Liver (tissue), 9 donors: Measurements from ENCODE around the gene CSE1L. TPM values are rescaled to one million over a fixed set of nuclear protein-coding genes. Genes with fewer than 3 reads are reported as not detected.

ENCODE experiments used
- DNase-seq: peaks from one replicate; pipeline ENCODE4 v3.0.0-alpha.2; 2017; ENCODE audit warnings: low spot score
- H3K27ac ChIP-seq, 2 donors: one replicate each; pipeline ENCODE4 v1.7.0; 2013; ENCODE audit warnings: inconsistent platforms in 2 of 2, low read length in 2 of 2, control low read depth in 1 of 2, low read depth in 1 of 2, mild to moderate bottlenecking in 1 of 2
- H3K27me3 ChIP-seq, 4 donors: one replicate each; pipeline versions ENCODE4 v1.6.1 to v1.7.0; 2013; ENCODE audit warnings: low read length in 3 of 4, inconsistent platforms in 1 of 4, mild to moderate bottlenecking in 1 of 4, moderate library complexity in 1 of 4; ENCODE audit not compliant: control insufficient read depth in 4 of 4, insufficient read depth in 4 of 4
- H3K36me3 ChIP-seq, 4 donors: one replicate each; pipeline versions ENCODE4 v1.6.1 to v1.7.0; 2013; ENCODE audit warnings: low read length in 3 of 4, mild to moderate bottlenecking in 3 of 4, low read depth in 1 of 4, moderate library complexity in 1 of 4; ENCODE audit not compliant: control insufficient read depth in 4 of 4, insufficient read depth in 3 of 4
- H3K4me1 ChIP-seq, 4 donors: one replicate each; pipeline versions ENCODE4 v1.6.1 to v1.7.0; 2013; ENCODE audit warnings: low read length in 3 of 4, mild to moderate bottlenecking in 3 of 4, moderate library complexity in 1 of 4; ENCODE audit not compliant: control insufficient read depth in 4 of 4, insufficient read depth in 4 of 4
- H3K4me3 ChIP-seq, 3 donors: one replicate each; pipeline versions ENCODE4 v1.6.1 to v1.7.0; 2013; ENCODE audit warnings: low read length in 3 of 3, control low read depth in 1 of 3, low read depth in 1 of 3, mild to moderate bottlenecking in 1 of 3
- H3K9ac ChIP-seq, 2 donors: one replicate each; pipeline ENCODE4 v1.7.0; 2013; ENCODE audit warnings: low read length in 2 of 2, mild to moderate bottlenecking in 2 of 2, moderate library complexity in 2 of 2, control low read depth in 1 of 2, low read depth in 1 of 2
- H3K9me3 ChIP-seq, 4 donors: one replicate each; pipeline versions ENCODE4 v1.6.1 to v1.7.0; 2013; ENCODE audit warnings: low read length in 3 of 4; ENCODE audit not compliant: control insufficient read depth in 4 of 4
- ATF3 ChIP-seq: IDR thresholded peaks from 2 replicates; pipeline ENCODE4 v1.6.1; 2016; ENCODE audit warnings: antibody characterized with exemption
- EGR1 ChIP-seq, 2 donors: IDR thresholded peaks; 2 replicates each; pipeline ENCODE4 v1.6.1; 2016 to 2018; ENCODE audit warnings: antibody characterized with exemption in 2 of 2, low read depth in 2 of 2
- FOXA1 ChIP-seq: IDR thresholded peaks from 2 replicates; pipeline ENCODE4 v1.6.1; 2016; ENCODE audit warnings: antibody characterized with exemption
- FOXA2 ChIP-seq: IDR thresholded peaks from 2 replicates; pipeline ENCODE4 v1.6.1; 2016; ENCODE audit warnings: antibody characterized with exemption
- GABPA ChIP-seq, 2 donors: IDR thresholded peaks in 1 of 2; conservative IDR thresholded peaks in 1 of 2; 2 replicates each; pipeline ENCODE4 v1.6.1; 2016; ENCODE audit warnings: antibody characterized with exemption in 2 of 2, mild to moderate bottlenecking in 1 of 2, moderate library complexity in 1 of 2
- HNF4A ChIP-seq, 2 donors: conservative IDR thresholded peaks; 2 replicates each; pipeline ENCODE4 v1.6.1; 2016; ENCODE audit warnings: antibody characterized with exemption in 2 of 2, mild to moderate bottlenecking in 2 of 2
- HNF4G ChIP-seq: IDR thresholded peaks from 2 replicates; pipeline ENCODE4 v1.6.1; 2016; ENCODE audit warnings: antibody characterized with exemption
- JUND ChIP-seq, 2 donors: IDR thresholded peaks; 2 replicates each; pipeline ENCODE4 v1.6.1; 2016; ENCODE audit warnings: antibody characterized with exemption in 2 of 2
- MAX ChIP-seq: IDR thresholded peaks from 2 replicates; pipeline ENCODE4 v1.6.1; 2016; ENCODE audit warnings: antibody characterized with exemption
- NR2F2 ChIP-seq: IDR thresholded peaks from 2 replicates; pipeline ENCODE4 v1.6.1; 2016; ENCODE audit warnings: antibody characterized with exemption
- RAD21 ChIP-seq, 2 donors: IDR thresholded peaks; 2 replicates each; pipeline ENCODE4 v1.6.1; 2016; ENCODE audit warnings: antibody characterized with exemption in 2 of 2, mild to moderate bottlenecking in 2 of 2
- RXRA ChIP-seq, 2 donors: IDR thresholded peaks; 2 replicates each; pipeline ENCODE4 v1.6.1; 2017 to 2018; ENCODE audit warnings: antibody characterized with exemption in 2 of 2, mild to moderate bottlenecking in 1 of 2
- SP1 ChIP-seq: IDR thresholded peaks from 2 replicates; pipeline ENCODE4 v1.6.1; 2018; ENCODE audit warnings: antibody characterized with exemption, mild to moderate bottlenecking
- TAF1 ChIP-seq: conservative IDR thresholded peaks from 2 replicates; pipeline ENCODE4 v1.6.1; 2016; ENCODE audit warnings: antibody characterized with exemption, mild to moderate bottlenecking
- YY1 ChIP-seq: IDR thresholded peaks from 2 replicates; pipeline ENCODE4 v1.6.1; 2016; ENCODE audit warnings: antibody characterized with exemption, mild to moderate bottlenecking
- ZBTB33 ChIP-seq: IDR thresholded peaks from 2 replicates; pipeline ENCODE4 v1.6.1; 2016; ENCODE audit warnings: antibody characterized with exemption
- WGBS: extraction: QIAGEN DNeasy Blood & Tissue Kit; methylation state at CpG from one replicate; pipeline ENCODE4 v1.1.7; 2013; 5-methylcytosine and 5-hydroxymethylcytosine counted together
- polyA plus RNA-seq, 2 donors: library from polyadenylated mRNA; stranded (reverse) in 1 of 2; unstranded in 1 of 2; fragments of 200-250 nt in 1 of 2; fragments of >200 nt in 1 of 2; fragmentation: Nextera tagmentation in 1 of 2; extraction: Ambion mirVana in 1 of 2; gene quantifications; one replicate each; pipeline versions ENCODE4 v1.2.1 to v1.2.3, GENCODE V29; 2013 to 2015
- total RNA-seq, 2 donors: library from RNA; depleted of rRNA; stranded (reverse); fragments of >200 nt; gene quantifications; one replicate each; pipeline ENCODE4 v1.2.3, GENCODE V29; 2014
- TF ChIP-seq, protein P1 (sequence below): fragments of 150-350 bp; IDR thresholded peaks from 2 replicates; pipeline ENCODE4 v1.5.1; 2017; ENCODE audit warnings: improper control_type of control experiment, low read depth, low read length; ENCODE audit not compliant: missing input control
- TF ChIP-seq, protein P2 (sequence below): IDR thresholded peaks from 2 replicates; pipeline ENCODE4 v1.6.1; 2016; ENCODE audit warnings: antibody characterized with exemption, mild to moderate bottlenecking
- donor health status: healthy.
- donor health status: healthy.
- donor health status: healthy.
- donor health status: healthy.
- donor health status: healthy.

CSE1L gene
- total and polyA plus RNA-seq, 4 donors: 13.1 to 48.8 (median 19.3) TPM

DNA sequence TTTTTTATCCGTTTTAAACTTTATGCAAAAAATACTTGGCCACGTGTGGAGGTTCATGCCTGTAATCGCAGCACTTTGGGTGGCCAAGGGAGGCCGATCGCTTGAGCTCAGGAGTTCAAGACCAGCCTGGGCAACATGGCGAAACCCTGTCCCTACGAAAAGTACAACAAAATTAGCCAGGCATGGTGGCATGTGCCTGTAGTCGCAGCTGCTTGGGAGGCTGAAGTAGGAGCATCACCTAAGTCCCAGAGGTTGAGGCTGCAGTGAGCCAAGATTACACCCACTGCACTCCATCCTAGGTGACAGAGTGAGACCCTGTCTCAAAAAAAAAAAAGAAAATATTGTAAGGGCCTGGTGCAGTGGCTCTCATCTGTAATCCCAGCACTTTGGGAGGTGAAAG is 45.0 kb downstream of the CSE1L start:
- TF ChIP-seq HNF4A (conservative IDR thresholded peaks at IDR 0.05) (no peak), EGR1 (IDR thresholded peaks at IDR 0.05; ENCODE audit: low read depth in 2 of 2) (no peak), FOXA1 (no peak), SP1 (no peak), ATF3 (no peak), JUND (IDR thresholded peaks at IDR 0.05) (no peak), GABPA (IDR thresholded peaks at IDR 0.05 in 1 of 2, conservative IDR thresholded peaks at IDR 0.05 in 1 of 2) (no peak), TAF1 (no peak), RXRA (IDR thresholded peaks at IDR 0.05) (no peak), RAD21 (IDR thresholded peaks at IDR 0.05) (no peak), FOXA2 (no peak), HNF4G (no peak), NR2F2 (no peak), YY1 (no peak), MAX (no peak), ZBTB33 (no peak)
- TF ChIP-seq, protein P1, sequence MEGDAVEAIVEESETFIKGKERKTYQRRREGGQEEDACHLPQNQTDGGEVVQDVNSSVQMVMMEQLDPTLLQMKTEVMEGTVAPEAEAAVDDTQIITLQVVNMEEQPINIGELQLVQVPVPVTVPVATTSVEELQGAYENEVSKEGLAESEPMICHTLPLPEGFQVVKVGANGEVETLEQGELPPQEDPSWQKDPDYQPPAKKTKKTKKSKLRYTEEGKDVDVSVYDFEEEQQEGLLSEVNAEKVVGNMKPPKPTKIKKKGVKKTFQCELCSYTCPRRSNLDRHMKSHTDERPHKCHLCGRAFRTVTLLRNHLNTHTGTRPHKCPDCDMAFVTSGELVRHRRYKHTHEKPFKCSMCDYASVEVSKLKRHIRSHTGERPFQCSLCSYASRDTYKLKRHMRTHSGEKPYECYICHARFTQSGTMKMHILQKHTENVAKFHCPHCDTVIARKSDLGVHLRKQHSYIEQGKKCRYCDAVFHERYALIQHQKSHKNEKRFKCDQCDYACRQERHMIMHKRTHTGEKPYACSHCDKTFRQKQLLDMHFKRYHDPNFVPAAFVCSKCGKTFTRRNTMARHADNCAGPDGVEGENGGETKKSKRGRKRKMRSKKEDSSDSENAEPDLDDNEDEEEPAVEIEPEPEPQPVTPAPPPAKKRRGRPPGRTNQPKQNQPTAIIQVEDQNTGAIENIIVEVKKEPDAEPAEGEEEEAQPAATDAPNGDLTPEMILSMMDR: no peak
- TF ChIP-seq, protein P2, sequence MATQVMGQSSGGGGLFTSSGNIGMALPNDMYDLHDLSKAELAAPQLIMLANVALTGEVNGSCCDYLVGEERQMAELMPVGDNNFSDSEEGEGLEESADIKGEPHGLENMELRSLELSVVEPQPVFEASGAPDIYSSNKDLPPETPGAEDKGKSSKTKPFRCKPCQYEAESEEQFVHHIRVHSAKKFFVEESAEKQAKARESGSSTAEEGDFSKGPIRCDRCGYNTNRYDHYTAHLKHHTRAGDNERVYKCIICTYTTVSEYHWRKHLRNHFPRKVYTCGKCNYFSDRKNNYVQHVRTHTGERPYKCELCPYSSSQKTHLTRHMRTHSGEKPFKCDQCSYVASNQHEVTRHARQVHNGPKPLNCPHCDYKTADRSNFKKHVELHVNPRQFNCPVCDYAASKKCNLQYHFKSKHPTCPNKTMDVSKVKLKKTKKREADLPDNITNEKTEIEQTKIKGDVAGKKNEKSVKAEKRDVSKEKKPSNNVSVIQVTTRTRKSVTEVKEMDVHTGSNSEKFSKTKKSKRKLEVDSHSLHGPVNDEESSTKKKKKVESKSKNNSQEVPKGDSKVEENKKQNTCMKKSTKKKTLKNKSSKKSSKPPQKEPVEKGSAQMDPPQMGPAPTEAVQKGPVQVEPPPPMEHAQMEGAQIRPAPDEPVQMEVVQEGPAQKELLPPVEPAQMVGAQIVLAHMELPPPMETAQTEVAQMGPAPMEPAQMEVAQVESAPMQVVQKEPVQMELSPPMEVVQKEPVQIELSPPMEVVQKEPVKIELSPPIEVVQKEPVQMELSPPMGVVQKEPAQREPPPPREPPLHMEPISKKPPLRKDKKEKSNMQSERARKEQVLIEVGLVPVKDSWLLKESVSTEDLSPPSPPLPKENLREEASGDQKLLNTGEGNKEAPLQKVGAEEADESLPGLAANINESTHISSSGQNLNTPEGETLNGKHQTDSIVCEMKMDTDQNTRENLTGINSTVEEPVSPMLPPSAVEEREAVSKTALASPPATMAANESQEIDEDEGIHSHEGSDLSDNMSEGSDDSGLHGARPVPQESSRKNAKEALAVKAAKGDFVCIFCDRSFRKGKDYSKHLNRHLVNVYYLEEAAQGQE: no peak
- WGBS: 96% methylated on average over 8 of the region's 8 CpGs
- peaks cover 0 to 12% (median 5%) of the 10 kb centered on the region in 4 donors for H3K4me1 ChIP-seq
- no peak overlapping the region for H3K4me3 ChIP-seq
- DNase-seq: no peak
- peaks cover 15 to 63% (median 44%) of the 10 kb centered on the region in 4 donors for H3K36me3 ChIP-seq
- no peak overlapping the region for H3K9ac ChIP-seq
- H3K9me3 ChIP-seq: no peaks in the 10 kb centered on the region
- no peaks in the 10 kb centered on the region for H3K27me3 ChIP-seq
- no peak overlapping the region for H3K27ac ChIP-seq
